ENCODE measurements around the gene FLRT2. TPM values are rescaled to one million over a fixed set of nuclear protein-coding genes. Genes with fewer than 3 reads are reported as not detected.

The FLRT2 gene
- total RNA-seq, 1 experiment from 2014 or later, result 13.2 TPM

DNA sequence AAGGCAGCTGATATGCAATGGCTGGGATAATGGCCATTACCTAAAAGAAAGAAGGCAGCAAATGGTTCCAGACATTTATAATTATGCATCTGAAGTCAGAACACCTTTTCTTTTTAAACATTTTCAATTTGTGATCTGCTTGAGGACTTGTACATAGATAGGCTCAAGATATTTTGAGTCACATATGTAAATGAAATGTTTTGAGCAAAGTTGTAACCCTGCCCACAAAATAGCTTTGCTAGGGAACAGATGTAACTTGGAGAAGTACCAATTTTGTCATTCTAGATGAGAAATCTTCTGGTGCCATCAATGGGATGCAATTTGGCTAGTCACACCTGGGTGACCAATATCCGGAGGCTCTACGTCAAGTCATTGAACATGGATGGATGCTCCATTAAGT lies 123.1 kb downstream of the FLRT2 start (continued):
- TF ChIP-seq ZNF219 (CRISPR knock-in tag; IDR thresholded peaks at IDR 0.05; ENCODE audit: borderline replicate concordance) (no peak), ATF1 (CRISPR knock-in tag; IDR thresholded peaks at IDR 0.05) (no peak), NR3C1 (CRISPR knock-in tag; conservative IDR thresholded peaks at IDR 0.05; ENCODE audit: low read depth) (no peak), CDX4 (CRISPR knock-in tag; IDR thresholded peaks at IDR 0.05; ENCODE audit: borderline replicate concordance) (no peak), PRRX2 (CRISPR knock-in tag; IDR thresholded peaks at IDR 0.05) (no peak), ZNF263 (CRISPR knock-in tag; IDR thresholded peaks at IDR 0.05; ENCODE audit: low read depth) (no peak)
- TF ChIP-seq, protein P1, sequence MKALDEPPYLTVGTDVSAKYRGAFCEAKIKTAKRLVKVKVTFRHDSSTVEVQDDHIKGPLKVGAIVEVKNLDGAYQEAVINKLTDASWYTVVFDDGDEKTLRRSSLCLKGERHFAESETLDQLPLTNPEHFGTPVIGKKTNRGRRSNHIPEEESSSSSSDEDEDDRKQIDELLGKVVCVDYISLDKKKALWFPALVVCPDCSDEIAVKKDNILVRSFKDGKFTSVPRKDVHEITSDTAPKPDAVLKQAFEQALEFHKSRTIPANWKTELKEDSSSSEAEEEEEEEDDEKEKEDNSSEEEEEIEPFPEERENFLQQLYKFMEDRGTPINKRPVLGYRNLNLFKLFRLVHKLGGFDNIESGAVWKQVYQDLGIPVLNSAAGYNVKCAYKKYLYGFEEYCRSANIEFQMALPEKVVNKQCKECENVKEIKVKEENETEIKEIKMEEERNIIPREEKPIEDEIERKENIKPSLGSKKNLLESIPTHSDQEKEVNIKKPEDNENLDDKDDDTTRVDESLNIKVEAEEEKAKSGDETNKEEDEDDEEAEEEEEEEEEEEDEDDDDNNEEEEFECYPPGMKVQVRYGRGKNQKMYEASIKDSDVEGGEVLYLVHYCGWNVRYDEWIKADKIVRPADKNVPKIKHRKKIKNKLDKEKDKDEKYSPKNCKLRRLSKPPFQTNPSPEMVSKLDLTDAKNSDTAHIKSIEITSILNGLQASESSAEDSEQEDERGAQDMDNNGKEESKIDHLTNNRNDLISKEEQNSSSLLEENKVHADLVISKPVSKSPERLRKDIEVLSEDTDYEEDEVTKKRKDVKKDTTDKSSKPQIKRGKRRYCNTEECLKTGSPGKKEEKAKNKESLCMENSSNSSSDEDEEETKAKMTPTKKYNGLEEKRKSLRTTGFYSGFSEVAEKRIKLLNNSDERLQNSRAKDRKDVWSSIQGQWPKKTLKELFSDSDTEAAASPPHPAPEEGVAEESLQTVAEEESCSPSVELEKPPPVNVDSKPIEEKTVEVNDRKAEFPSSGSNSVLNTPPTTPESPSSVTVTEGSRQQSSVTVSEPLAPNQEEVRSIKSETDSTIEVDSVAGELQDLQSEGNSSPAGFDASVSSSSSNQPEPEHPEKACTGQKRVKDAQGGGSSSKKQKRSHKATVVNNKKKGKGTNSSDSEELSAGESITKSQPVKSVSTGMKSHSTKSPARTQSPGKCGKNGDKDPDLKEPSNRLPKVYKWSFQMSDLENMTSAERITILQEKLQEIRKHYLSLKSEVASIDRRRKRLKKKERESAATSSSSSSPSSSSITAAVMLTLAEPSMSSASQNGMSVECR (CRISPR knock-in tag; IDR thresholded peaks at IDR 0.05; ENCODE audit: borderline replicate concordance), result no peak

- ATAC-seq (no peak), DNase-seq (ENCODE audit: low spot score) (no peak)
- Mint-ChIP-seq H3K4me1 (peaks cover 9% of the 10 kb centered on the region), H3K27me3 (ENCODE audit: low read depth) (no peaks in the 10 kb centered on the region), H3K4me3 (no peak overlapping the region), H3K27ac (no peak overlapping the region), H3K36me3 (no peaks in the 10 kb centered on the region), H3K9me3 (no peaks in the 10 kb centered on the region)
- ChIA-PET CTCF (no interaction called here), POLR2A (no interaction called here)
- no peak for TF ChIP-seq OVOL2 (CRISPR knock-in tag; IDR thresholded peaks at IDR 0.05; ENCODE audit: borderline replicate concordance)
- TF ChIP-seq HMGA2 (CRISPR knock-in tag; IDR thresholded peaks at IDR 0.05), result peak; percentile 91
- TF ChIP-seq ELF4 (CRISPR knock-in tag; IDR thresholded peaks at IDR 0.05; ENCODE audit: low read depth), result no peak
- no peak for TF ChIP-seq ZMAT4 (CRISPR knock-in tag; IDR thresholded peaks at IDR 0.05)
Measured at GRCh38 chr14:85660243-85660922, 130.4 kb downstream of the FLRT2 start.

DNA sequence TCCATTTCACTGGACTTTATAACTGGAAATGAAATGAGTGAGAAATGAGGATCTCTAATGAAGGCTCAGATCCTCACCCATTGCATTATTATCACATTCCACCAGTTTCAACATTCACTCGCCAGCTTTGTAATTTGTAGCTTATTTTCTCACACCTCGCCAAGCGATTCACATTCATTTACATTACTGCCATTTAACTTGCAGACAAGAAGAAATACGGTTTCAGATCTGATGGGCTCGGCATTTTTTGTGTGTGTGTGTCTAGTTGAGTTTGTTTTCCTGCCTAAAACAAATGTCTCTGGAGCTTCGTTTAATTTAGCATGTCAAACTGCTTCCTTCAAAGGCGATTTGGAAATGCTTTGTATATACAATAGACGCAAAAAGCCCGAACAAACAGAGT lies 132.2 kb downstream of the FLRT2 start:
- Mint-ChIP-seq H3K27me3 (ENCODE audit: low read depth) (no peaks in the 10 kb centered on the region), H3K27ac (no peak overlapping the region), H3K36me3 (no peaks in the 10 kb centered on the region), H3K9me3 (no peaks in the 10 kb centered on the region), H3K4me3 (no peak overlapping the region), H3K4me1 (peaks cover 9% of the 10 kb centered on the region)
- CTCF ChIA-PET, result no interaction called here
- no peak for ATAC-seq
- TF ChIP-seq ZNF121 (CRISPR knock-in tag; IDR thresholded peaks at IDR 0.05) (no peak), PREB (CRISPR knock-in tag; IDR thresholded peaks at IDR 0.05; ENCODE audit: borderline replicate concordance) (no peak), ESRRA (CRISPR knock-in tag; IDR thresholded peaks at IDR 0.05; ENCODE audit: borderline replicate concordance) (no peak)
- POLR2A ChIA-PET, result no interaction called here
- DNase-seq (ENCODE audit: low spot score), result no peak

DNA sequence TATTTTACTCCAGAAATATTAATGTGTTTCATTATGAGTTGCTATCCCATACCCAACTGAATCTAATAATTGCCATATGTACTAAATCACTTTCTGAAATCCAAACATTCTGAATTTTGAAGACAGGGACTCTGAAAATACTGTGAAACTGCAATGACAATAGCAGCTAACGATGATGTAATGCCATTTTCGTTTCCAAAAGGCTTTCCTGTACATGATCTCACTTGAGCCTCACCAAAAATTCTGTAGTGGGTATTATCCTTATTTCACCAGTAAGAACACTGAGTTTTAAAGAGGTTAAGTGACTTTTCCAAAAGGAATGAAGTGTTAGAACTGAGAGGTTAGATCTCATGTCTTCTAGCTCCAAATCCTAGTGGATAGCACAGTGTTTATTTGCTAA lies 133.3 kb downstream of the FLRT2 start:
- ChIA-PET POLR2A (no interaction called here), CTCF (no interaction called here)
- Mint-ChIP-seq H3K4me3 (no peak overlapping the region), H3K27me3 (ENCODE audit: low read depth) (no peaks in the 10 kb centered on the region), H3K9me3 (no peaks in the 10 kb centered on the region), H3K36me3 (no peaks in the 10 kb centered on the region), H3K27ac (no peak overlapping the region), H3K4me1 (peaks cover 9% of the 10 kb centered on the region)
- DNase-seq (ENCODE audit: low spot score) (no peak), ATAC-seq (no peak)
- TF ChIP-seq, protein P2, sequence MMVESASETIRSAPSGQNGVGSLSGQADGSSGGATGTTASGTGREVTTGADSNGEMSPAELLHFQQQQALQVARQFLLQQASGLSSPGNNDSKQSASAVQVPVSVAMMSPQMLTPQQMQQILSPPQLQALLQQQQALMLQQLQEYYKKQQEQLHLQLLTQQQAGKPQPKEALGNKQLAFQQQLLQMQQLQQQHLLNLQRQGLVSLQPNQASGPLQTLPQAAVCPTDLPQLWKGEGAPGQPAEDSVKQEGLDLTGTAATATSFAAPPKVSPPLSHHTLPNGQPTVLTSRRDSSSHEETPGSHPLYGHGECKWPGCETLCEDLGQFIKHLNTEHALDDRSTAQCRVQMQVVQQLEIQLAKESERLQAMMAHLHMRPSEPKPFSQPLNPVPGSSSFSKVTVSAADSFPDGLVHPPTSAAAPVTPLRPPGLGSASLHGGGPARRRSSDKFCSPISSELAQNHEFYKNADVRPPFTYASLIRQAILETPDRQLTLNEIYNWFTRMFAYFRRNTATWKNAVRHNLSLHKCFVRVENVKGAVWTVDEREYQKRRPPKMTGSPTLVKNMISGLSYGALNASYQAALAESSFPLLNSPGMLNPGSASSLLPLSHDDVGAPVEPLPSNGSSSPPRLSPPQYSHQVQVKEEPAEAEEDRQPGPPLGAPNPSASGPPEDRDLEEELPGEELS (CRISPR knock-in tag; IDR thresholded peaks at IDR 0.05), result no peak
- TF ChIP-seq MXD4 (CRISPR knock-in tag; IDR thresholded peaks at IDR 0.05; ENCODE audit: borderline replicate concordance), result no peak
- no peak for TF ChIP-seq STAT6 (CRISPR knock-in tag; conservative IDR thresholded peaks at IDR 0.05; ENCODE audit: low read depth)
- no peak for TF ChIP-seq NR3C1 (CRISPR knock-in tag; conservative IDR thresholded peaks at IDR 0.05; ENCODE audit: low read depth)
